ENCODE measurements around the gene SREBF2. TPM values are rescaled to one million over a fixed set of nuclear protein-coding genes. Genes with fewer than 3 reads are reported as not detected.

The SREBF2 gene
- total and polyA plus RNA-seq, 10 of the 15 experiments (the other 5 are each of a cell fraction or from before 2014, with no cell fraction given): 2.4 to 177 (median 78.8) TPM

DNA sequence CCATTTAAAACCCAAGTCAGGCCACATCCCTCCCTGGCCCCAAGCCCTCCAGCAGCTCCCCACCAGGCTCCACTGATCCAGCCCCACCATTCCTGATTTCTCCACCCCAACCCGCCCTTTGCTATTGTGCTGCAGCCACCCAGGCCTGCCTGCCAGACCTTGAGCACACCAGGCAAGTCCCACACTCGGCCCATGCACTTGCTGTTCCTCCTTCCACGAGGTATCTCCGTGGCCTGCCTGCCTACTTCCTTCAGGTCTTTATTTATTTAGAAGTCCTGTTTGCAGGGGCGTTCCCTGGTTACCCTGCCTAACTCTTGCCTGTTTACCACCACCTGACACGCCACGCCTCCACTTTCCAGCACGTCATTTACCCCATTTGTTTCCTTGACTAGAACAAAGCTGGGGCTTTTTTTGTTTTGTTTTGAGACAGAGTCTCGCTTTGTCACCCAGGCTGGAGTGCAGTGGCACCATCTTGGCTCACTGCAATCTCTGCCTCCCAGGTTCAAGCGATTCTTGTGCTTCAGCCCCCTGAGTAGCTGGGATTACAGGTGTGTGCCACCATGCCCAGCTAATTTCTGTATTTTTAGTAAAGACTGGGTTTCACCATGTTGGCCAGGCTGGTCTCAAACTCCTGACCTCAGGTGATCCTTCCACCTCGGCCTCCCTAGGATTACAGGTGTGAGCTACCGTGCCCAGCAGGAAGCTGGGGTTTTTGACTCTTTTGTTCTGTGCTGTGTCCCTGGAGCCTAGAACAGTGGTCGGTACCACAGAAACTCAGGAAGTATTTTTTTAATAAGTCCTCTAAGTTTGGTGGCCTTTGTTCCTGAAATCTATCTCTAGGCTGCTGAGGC is 107.3 kb downstream of the SREBF2 start (continued):
- TF ChIP-seq BMI1 (IDR thresholded peaks at IDR 0.05; ENCODE audit: borderline replicate concordance) (peak; percentile 55; the same call in 1 of the 2 replicates), BRCA1 (IDR thresholded peaks at IDR 0.05; ENCODE audit: low read depth, low read length) (no peak), BCL11A (IDR thresholded peaks at IDR 0.05; ENCODE audit: low read depth, low read length) (peak; percentile 45; the same call in 1 of the 2 replicates), EED (IDR thresholded peaks at IDR 0.05; ENCODE audit: low read depth) (peak; percentile 100), ATF7 (IDR thresholded peaks at IDR 0.05; ENCODE audit: low read depth) (peak; percentile 98), SPI1 (IDR thresholded peaks at IDR 0.05; ENCODE audit: borderline replicate concordance, insufficient read depth, low read depth, low read length) (peak; percentile 69; the same call in 1 of the 2 replicates), EP300 (IDR thresholded peaks at IDR 0.05; ENCODE audit: borderline replicate concordance in 1 of 2, control insufficient read depth in 1 of 2, low read depth in 2 of 2, low read length in 2 of 2) (peak; percentile 89 to 96), STAT3 (IDR thresholded peaks at IDR 0.05; ENCODE audit: low read depth, low read length) (no peak), SMAD5 (IDR thresholded peaks at IDR 0.05; ENCODE audit: low read depth) (peak; percentile 68; the same call in 1 of the 2 replicates), TCF3 (IDR thresholded peaks at IDR 0.05; ENCODE audit: borderline replicate concordance, insufficient read depth, low read depth, low read length) (0 out of 2 replicates have a peak, but pooled peaks have one; percentile 51), POLR2AphosphoS2 (IDR thresholded peaks at IDR 0.05; ENCODE audit: low read depth, low read length) (peak; percentile 96), SREBF1 (IDR thresholded peaks at IDR 0.05; ENCODE audit: low read length) (no peak; the same call in 1 of the 2 replicates), NFYA (IDR thresholded peaks at IDR 0.05; ENCODE audit: borderline replicate concordance, low read depth, low read length) (no peak), SP1 (IDR thresholded peaks at IDR 0.05; ENCODE audit: low read depth, low read length) (peak; percentile 34), MTA3 (IDR thresholded peaks at IDR 0.05; ENCODE audit: borderline replicate concordance, low read length) (no peak), PML (IDR thresholded peaks at IDR 0.05; ENCODE audit: low read length) (no peak), RUNX3 (IDR thresholded peaks at IDR 0.05; ENCODE audit: low read length) (no peak), YBX1 (IDR thresholded peaks at IDR 0.05) (no peak)
- TF ChIP-seq, protein P1, sequence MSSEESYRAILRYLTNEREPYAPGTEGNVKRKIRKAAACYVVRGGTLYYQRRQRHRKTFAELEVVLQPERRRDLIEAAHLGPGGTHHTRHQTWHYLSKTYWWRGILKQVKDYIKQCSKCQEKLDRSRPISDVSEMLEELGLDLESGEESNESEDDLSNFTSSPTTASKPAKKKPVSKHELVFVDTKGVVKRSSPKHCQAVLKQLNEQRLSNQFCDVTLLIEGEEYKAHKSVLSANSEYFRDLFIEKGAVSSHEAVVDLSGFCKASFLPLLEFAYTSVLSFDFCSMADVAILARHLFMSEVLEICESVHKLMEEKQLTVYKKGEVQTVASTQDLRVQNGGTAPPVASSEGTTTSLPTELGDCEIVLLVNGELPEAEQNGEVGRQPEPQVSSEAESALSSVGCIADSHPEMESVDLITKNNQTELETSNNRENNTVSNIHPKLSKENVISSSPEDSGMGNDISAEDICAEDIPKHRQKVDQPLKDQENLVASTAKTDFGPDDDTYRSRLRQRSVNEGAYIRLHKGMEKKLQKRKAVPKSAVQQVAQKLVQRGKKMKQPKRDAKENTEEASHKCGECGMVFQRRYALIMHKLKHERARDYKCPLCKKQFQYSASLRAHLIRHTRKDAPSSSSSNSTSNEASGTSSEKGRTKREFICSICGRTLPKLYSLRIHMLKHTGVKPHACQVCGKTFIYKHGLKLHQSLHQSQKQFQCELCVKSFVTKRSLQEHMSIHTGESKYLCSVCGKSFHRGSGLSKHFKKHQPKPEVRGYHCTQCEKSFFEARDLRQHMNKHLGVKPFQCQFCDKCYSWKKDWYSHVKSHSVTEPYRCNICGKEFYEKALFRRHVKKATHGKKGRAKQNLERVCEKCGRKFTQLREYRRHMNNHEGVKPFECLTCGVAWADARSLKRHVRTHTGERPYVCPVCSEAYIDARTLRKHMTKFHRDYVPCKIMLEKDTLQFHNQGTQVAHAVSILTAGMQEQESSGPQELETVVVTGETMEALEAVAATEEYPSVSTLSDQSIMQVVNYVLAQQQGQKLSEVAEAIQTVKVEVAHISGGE (CRISPR knock-in tag; IDR thresholded peaks at IDR 0.05): no peak
- TF ChIP-seq, protein P2, sequence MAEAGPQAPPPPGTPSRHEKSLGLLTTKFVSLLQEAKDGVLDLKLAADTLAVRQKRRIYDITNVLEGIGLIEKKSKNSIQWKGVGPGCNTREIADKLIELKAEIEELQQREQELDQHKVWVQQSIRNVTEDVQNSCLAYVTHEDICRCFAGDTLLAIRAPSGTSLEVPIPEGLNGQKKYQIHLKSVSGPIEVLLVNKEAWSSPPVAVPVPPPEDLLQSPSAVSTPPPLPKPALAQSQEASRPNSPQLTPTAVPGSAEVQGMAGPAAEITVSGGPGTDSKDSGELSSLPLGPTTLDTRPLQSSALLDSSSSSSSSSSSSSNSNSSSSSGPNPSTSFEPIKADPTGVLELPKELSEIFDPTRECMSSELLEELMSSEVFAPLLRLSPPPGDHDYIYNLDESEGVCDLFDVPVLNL (IDR thresholded peaks at IDR 0.05; ENCODE audit: low read depth, low read length): no peak
- TF ChIP-seq, protein P3, sequence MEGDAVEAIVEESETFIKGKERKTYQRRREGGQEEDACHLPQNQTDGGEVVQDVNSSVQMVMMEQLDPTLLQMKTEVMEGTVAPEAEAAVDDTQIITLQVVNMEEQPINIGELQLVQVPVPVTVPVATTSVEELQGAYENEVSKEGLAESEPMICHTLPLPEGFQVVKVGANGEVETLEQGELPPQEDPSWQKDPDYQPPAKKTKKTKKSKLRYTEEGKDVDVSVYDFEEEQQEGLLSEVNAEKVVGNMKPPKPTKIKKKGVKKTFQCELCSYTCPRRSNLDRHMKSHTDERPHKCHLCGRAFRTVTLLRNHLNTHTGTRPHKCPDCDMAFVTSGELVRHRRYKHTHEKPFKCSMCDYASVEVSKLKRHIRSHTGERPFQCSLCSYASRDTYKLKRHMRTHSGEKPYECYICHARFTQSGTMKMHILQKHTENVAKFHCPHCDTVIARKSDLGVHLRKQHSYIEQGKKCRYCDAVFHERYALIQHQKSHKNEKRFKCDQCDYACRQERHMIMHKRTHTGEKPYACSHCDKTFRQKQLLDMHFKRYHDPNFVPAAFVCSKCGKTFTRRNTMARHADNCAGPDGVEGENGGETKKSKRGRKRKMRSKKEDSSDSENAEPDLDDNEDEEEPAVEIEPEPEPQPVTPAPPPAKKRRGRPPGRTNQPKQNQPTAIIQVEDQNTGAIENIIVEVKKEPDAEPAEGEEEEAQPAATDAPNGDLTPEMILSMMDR (IDR thresholded peaks at IDR 0.05 in 2 of 3, conservative IDR thresholded peaks at IDR 0.05 in 1 of 3; ENCODE audit: control insufficient read depth in 2 of 3, extremely low read depth in 1 of 3, insufficient read depth in 1 of 3, low read depth in 3 of 3, low read length in 3 of 3): no peak
- TF ChIP-seq, protein P4, sequence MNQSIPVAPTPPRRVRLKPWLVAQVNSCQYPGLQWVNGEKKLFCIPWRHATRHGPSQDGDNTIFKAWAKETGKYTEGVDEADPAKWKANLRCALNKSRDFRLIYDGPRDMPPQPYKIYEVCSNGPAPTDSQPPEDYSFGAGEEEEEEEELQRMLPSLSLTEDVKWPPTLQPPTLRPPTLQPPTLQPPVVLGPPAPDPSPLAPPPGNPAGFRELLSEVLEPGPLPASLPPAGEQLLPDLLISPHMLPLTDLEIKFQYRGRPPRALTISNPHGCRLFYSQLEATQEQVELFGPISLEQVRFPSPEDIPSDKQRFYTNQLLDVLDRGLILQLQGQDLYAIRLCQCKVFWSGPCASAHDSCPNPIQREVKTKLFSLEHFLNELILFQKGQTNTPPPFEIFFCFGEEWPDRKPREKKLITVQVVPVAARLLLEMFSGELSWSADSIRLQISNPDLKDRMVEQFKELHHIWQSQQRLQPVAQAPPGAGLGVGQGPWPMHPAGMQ (IDR thresholded peaks at IDR 0.05; ENCODE audit: borderline replicate concordance): no peak
